T-helper 22 cell (primary cell): ENCODE data around the gene ARTN.

Experiments
- DNase-seq: peaks from one replicate; pipeline ENCODE4 v3.0.0-alpha.2; 2020; ENCODE audit warnings: low read depth

Gene ARTN

DNA sequence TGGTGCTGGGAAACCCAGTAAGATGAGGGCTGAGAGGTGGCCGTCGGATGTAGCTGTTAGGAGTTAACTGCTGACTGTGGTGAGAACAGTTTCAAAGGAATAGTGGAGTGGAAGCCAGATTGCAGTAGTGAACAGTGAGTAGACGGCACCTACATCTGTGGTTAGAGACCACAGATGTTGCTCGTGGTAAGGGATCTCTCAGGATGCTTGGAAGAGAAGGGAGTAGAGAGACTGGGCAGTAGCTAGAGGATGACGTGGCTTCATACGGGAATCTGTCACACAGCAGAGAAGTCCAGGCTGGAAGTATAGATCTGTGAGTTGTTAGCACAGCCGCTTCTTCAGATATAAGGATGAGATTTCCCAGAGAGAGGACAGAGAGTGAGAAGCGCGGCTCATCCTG, 7.8 kb upstream of the ARTN start:
- DNase-seq = no peak

DNA sequence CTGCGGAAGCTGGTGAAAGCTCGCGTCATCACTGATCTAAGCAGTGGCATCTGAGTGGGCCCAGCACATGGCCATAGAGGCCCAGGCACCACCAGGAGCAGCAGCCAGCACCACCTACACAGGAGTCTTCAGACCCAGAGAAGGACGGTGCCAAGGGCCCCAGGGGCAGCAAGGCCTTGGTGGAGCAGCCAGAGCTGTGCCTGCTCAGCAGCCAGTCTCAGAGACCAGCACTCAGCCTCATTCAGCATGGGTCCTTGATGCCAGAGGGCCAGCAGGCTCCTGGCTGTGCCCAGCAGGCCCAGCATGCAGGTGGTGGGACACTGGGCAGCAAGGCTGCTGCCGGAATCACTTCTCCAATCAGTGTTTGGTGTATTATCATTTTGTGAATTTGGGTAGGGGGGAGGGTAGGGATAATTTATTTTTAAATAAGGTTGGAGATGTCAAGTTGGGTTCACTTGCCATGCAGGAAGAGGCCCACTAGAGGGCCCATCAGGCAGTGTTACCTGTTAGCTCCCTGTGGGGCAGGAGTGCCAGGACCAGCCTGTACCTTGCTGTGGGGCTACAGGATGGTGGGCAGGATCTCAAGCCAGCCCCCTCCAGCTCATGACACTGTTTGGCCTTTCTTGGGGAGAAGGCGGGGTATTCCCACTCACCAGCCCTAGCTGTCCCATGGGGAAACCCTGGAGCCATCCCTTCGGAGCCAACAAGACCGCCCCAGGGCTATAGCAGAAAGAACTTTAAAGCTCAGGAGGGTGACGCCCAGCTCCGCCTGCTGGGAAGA, 3.2 kb upstream of the ARTN start:
- no peak for DNase-seq

DNA sequence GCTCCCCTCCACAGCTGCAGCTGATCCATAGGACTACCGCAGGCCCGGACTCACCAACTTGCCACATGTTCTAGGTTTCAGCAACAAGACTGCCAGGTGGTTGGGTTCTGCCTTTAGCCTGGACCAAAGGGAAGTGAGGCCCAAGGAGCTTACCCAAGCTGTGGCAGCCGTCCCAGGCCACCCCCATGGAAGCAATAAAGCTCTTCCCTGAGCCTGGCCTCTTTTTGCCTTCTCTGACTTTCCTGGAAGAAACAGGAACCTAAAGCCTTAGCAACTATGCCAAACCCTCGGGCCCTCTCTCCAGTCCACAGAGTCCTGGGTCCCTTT, 2.7 kb upstream of the ARTN start:
- no peak for DNase-seq

DNA sequence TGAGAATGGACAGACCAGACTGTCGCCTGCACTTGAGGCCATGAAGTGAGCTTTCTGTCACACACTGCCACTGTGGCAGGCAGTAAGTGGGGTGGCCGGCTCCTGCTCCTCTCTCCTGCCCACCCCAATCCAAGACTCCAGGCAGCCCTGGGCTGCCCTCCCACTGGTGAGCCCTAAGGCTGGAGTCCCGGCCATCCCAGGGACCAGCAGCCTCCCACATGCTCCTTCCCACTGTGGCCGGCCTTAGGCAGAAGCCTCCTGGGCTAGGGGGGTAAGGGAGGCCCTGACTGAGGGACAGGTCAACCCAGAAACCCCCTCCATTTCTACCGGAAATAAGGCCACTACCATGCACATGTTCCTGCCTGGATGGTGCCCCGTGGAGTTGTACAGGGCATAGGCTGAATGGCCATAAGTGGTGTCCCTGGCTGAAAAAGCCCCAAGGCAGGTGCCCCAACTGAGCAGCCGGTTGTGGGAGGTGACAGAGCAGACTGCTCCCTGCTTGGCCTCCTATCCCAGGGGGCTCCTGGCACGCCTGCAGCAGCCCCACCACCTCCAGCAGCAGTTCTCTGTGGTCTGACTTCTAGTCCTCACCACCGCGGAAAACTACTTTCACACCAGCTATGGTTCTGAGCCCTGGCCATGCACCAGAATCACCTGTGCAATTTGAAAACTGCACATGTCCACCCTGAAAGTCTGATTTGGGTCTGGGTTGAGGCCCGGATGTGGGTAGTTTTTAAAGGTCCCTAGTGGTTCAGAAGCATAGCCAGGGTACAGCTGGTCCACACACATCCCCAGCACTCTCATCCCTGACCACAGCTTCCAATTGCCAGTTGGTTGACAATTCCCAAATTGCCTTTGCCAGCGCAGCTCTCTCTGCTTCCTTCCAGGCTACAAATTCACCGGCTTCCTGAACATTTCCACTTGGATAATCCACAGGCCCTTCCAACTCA, 1.6 kb upstream of the ARTN start:
- DNase-seq = no peak

DNA sequence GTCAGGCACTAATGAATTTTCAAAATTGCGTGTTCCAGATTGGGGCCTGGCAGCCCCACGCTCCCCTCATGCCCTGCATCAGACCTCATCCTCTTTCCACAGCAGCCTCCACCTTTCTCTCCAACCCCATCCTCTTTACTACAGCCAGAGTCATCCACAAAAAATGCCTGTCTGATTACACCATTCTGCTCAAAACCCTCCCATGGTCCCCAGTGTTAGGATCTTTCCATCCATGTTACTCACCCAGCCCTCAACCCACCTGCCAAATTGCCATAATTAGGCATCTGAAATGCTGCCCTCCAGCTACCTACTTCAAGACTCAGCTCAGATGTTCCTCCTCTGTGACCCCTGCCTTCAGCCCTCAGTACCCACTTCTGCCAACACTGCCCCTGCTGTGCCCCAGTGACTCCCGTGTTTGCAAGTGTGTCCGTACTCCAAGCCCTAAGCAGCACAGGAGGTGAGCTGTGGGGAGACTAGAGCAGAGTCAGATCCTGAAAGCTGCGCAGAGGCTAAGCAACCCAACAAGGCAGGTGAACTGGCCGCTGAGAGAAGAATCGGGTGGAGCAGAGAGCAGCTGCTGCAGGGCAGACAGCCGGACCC, 715 bp upstream of the ARTN start:
- no peak for DNase-seq

DNA sequence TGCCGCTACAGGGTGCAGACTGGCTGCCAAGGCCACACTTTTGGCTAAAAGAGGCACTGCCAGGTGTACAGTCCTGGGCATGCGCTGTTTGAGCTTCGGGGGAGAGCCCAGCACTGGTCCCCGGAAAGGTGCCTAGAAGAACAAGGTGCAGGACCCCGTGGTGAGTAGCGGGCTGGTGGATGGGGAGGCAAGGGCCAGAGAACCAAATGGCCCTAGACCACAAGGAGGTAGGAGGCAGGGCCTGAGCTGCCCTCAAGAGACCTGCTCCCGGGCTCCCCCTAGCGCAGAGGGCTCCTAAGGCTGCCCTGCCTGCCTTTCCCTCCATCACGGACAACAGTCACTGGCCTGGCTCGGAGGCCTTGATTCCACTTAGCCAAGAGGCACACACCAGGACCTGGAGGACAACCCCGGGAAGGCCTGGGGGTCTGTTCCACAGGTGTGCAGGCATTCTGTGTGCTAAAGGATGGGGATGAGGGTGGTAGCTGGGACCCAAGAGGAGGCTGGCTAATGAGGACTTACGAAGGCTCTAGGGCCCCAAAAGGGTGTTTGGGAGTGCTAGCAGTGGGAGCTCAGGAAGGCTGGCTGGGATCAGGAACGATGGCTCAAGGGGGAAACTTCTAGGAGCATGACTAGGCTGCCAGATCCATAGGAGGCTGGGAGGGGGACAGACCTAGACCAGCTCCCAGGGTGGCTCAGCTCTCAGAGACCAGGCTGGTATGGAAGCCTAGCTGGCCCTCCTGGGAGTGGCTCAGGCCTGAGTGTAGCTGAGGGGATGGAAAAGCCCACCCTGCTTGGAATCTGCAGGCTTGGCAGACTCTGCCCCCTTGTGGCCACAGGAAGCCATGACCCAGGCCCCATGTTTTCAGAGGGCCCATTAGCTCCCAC, 742 bp downstream of the ARTN start:
- DNase-seq = no peak

DNA sequence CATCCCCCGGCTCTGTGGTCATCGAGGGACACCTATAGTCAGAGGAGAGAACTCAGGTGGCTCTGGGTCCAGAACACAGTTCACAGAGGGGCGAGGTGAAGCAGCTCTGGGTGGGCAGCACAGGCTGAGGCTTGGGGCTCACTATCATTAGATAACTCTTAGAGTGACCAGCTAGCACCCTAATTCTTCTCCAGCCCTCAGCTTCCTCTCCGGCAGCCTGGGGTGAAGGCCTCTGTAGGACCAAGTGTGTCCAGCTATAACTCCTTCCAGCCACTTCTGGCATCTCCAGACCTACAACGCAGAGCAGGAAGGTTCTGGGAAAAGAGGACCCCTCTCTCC, 1.4 kb downstream of the ARTN start:
- DNase-seq = no peak

DNA sequence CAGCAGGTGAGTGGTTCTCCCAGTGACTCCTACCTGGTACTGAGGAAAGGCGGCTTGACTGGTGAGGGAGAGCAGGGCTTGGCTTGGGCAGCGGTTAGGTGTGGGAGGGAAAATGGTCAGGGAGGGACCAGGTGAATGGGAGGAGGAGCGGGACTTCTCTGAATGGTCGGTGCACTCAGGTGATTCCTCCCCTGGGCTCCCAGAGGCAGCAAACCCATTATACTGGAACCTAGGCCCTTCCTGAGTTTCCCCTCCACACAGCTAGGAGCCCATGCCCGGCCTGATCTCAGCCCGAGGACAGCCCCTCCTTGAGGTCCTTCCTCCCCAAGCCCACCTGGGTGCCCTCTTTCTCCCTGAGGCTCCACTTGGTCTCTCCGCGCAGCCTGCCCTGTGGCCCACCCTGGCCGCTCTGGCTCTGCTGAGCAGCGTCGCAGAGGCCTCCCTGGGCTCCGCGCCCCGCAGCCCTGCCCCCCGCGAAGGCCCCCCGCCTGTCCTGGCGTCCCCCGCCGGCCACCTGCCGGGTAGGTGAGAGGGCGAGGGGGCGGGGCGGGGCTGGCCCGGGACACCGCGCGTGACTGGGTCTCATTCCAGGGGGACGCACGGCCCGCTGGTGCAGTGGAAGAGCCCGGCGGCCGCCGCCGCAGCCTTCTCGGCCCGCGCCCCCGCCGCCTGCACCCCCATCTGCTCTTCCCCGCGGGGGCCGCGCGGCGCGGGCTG, 2.3 kb downstream of the ARTN start:
- DNase-seq = no peak

DNA sequence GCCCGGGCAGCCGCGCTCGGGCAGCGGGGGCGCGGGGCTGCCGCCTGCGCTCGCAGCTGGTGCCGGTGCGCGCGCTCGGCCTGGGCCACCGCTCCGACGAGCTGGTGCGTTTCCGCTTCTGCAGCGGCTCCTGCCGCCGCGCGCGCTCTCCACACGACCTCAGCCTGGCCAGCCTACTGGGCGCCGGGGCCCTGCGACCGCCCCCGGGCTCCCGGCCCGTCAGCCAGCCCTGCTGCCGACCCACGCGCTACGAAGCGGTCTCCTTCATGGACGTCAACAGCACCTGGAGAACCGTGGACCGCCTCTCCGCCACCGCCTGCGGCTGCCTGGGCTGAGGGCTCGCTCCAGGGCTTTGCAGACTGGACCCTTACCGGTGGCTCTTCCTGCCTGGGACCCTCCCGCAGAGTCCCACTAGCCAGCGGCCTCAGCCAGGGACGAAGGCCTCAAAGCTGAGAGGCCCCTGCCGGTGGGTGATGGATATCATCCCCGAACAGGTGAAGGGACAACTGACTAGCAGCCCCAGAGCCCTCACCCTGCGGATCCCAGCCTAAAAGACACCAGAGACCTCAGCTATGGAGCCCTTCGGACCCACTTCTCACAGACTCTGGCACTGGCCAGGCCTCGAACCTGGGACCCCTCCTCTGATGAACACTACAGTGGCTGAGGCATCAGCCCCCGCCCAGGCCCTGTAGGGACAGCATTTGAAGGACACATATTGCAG, 3.0 kb downstream of the ARTN start:
- DNase-seq = no peak

DNA sequence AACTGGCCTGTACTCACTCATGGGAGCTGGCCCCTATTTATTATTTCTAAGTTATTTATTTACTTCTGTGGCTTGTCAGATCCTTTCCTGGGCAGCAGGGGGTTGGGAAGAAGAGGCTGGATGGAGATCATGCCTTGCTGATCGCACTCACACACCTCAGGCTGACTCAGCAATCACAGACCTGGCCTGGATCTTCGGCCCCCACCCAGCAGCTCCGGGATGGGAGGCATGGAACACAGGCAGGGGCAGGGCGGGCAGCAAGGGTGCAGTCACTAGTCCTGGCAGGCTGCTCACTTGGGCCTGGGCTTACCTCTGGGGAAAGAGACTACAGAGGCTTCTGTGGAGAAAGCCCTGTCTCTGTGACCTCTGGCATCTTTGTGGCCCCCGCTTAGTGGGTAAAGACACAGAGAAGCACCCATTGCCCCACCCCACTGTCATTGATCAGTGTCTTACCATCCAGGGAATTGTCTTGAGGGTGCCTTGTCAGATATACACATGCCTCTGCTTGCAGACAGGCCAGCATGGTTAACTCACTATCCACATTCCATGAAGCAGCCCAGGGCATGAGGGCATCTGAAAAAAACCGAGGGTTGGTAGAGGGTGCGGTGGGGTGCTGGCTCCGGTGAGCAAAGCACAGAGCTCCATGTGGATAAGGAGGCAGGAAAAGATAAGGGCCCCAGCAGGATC, 3.7 kb downstream of the ARTN start:
- DNase-seq = no peak

DNA sequence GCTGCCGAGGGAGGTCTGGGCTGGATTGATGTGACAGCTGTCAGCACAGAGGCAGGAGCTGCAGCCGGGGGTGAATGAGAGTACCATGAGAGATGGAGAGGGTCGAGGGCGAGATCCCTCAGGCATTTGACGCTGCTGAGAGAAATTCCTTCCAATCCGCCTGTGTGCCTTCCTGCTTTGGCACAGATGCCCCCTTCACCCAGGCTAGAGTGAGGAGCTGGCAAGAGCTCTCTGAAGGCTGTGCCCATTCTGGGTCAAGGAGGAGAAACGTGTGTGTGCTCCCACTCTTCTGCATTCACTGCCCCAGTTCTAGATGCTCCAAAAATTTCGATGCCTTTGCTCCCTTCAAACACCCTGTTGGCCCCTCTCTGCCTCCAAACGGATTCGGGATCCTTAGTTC, 4.8 kb downstream of the ARTN start:
- DNase-seq = no peak

DNA sequence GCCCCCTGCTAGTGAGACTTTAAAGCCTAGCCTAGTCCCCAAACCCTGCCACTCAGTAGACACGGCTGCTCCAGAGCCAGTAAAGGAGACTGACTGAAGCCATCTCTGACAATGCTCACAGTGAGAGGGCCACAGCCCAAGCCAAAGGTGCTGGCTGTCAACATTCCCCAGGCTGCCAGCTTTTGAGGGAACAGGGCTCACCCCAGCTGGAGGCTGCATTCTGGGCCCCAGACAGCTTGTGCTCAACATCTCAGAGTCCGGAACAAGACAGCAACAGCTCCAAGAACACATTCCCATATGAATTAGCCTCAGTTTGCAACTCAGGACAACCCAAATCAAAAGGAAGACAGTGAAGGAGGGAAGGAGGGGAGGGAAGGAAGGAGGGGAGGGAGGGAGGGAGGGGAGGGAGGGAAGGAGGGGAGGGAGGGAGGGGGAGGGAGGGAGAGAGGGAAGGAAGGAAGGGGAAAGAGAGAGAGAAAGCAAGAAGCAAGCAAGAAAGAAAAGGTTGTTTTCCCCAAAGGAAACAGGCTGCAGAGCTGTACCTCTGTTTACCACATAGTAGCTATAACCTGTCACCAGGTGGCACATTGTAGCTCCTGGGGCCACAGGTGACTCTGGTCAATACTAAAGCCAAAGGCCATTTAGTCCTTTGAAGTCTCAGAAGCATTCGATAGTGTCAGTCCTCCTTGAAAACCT, 5.4 kb downstream of the ARTN start:
- DNase-seq = no peak

DNA sequence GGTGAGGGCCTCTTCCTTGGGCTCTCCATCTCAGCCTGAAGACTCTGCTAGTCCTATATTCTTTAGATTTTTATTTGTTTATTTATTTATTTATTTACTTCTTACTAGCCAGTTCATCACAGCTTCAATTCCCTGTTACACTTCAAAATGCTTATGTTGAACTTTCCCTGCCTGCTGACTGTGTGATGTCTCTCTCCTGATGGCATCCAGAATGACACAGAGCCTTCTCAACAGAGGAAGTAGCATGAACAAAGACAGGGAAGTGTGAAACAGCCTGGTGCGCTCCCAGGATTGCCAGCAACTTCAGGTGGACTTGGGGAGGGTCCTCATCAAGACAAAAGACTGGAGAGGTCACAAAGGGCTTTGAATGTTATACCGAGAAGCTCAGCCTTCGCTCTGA, 8.8 kb downstream of the ARTN start:
- no peak for DNase-seq

DNA sequence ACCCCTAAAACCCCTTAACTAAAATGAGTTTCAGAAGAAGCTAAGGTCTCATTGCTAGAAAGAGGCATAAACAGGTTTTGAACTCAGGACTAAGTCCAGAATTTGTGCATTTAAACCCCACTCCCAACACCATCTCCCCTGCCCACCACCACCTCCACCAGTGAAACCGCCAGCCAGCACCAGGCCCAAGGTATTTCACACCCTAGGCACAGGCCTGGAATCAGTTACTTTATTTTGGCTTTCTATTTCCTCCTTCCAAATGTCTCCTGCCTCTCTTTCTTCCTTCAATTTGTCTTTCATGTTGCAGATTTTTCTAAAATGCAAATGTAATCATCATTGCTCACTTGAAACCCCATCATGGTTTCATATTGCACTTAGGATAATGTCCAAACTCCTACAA, 11.3 kb downstream of the ARTN start:
- no peak for DNase-seq

DNA sequence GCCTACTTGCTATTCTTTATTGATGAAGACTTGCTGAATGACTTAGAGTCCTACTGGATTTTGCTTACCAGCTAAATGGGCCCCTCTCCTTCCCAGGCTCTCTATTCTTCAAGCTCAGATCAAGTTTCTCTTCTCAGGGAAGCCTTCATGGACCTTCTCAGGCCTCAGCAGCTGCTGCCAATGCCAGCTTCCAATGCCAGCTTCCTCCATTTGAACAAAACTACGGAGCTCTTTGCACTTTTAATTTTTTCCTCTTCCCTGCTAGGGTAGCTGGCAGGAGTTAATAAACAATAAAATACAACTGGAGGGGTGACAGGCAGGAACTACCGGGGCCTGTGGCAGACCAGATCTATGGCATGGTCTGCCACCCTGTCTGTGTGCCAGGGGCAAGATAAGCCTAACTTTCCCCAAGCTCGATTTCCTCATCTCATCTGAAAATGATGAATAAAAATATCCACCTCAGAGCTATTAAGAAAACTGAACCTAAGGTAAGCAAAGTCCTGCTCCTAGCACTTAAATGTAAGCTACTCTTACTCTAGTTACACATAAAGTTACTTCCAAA, 12.2 kb downstream of the ARTN start:
- no peak for DNase-seq

DNA sequence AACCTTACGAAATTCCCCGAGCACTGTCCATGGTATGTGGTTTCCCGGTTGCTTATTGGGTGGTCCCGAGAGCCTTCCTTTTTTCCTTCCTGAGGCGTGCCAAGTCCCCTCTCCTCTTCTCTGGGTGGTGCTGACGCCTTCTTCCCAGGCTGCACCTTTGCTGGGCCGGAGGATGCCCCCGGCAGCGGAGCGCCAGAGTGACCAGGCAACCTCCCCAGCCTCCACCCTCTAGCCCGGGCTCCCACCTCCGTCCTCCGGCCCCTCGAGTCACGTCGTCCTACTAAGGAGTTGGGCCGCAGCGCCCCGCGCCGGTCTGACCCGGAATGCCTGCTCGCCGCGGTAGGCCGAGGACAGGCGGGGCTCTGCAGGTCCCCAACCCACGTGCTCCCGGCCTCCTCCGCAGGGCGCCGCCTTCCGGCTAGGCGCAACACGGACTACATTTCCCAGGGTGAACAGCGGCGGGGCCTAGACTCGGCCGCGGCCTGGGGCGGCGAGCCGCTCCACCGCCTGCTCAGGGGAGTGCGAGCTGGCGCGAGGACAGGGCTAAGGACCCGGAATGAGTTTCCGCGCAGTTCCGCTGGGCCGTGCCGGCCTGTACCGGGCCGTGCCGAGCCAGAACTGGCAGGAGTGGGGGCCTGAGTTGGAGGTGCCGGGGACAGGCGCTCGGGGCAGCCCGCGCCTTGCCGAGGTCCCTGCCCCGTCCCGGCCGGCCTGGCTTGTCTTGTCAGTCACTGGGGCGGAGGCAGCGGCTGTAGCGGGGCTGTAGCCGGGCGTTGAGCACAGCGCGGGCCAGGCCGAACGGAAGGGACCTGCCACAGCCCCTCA, 12.8 kb downstream of the ARTN start, which contains the start of gene IPO13:
Gene IPO13 (plus strand): TSS at position 715 of the 825 bp plus-strand sequence. CDS start 651 bp downstream, outside the sequence.
- DNase-seq = peak; percentile 90

DNA sequence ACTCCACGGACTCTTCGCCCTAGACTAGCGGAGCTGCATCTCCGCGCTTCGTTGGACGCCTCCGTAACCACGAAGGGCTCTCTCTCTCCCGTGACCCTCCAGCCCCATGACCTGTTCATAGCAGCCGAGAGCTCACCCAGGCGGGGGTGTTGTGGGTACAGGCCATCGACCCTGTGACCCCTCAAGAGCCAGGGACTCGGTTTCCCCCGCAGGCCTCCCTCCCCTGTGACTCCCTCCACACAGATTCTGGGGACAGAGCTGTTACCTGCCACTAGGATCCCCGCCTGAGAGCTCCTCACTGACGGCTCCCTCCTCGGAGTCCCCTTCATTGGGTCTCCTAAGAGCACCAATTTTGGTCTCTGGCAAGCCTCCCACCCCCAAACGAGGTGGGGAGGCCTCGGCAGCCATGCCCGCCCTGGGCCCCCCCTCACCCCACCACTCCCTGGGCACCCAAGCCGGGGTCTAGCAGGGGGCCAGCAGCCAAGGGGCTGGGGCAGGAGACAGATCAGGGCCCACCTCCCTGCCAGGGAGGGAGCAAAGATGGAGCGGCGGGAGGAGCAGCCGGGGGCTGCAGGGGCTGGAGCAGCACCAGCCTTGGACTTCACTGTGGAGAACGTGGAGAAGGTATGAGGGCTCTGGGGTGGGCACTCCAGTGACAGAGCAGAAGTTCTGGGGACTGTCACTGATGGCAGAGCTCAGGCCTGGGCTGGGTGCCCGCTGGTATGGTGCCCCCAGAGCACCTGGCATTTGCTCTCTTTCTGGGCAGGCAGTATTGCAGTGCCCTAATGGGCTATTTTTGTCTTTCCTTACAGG, 13.7 kb downstream of the ARTN start:
- DNase-seq = no peak
